CD8-positive, alpha-beta memory T cell (primary cell): ENCODE results near the gene CAV1. TPM values are rescaled to one million over a fixed set of nuclear protein-coding genes. Genes with fewer than 3 reads are reported as not detected.
A peak's percentile ranks its signal among the peaks of the same experiment; 100 is the strongest.
"Not testable (repeated sequence)": the region's sequence is repeated elsewhere in the genome, so short reads cannot be mapped to it uniquely, and the experiment has no call there.

Experiments used
- CTCF ChIA-PET: fragments of 350-600 bp; sonication (Branson Sonifier 250); formaldehyde crosslinking; loops from one replicate; lab custom pipeline; 2021; ENCODE audit warnings: antibody characterized with exemption; lab: Charles Lee
- POLR2A ChIA-PET: fragments of 350-600 bp; sonication (Branson Sonifier 250); formaldehyde crosslinking; loops from one replicate; lab custom pipeline; 2021; ENCODE audit warnings: antibody characterized with exemption; lab: Charles Lee
- DNase-seq, 5 donors: peaks; one replicate each; pipeline versions ENCODE4 v3.0.0 to v3.0.0-alpha.2; 2020 to 2022; ENCODE audit warnings: mixed read lengths in 1 of 5
- H3K27ac ChIP-seq: one replicate; pipeline ENCODE4 v1.7.0; 2013; ENCODE audit warnings: low read depth, mild to moderate bottlenecking, low read length, moderate library complexity
- H3K27me3 ChIP-seq: 2 replicates; pipeline ENCODE4 v1.7.0; 2013; ENCODE audit warnings: low read length, mild to moderate bottlenecking; ENCODE audit not compliant: insufficient read depth, poor library complexity, severe bottlenecking
- H3K36me3 ChIP-seq: 2 replicates; pipeline ENCODE4 v1.7.0; 2013; ENCODE audit warnings: mild to moderate bottlenecking, low read length, moderate library complexity; ENCODE audit not compliant: insufficient read depth
- H3K4me1 ChIP-seq: 2 replicates; pipeline ENCODE4 v1.7.0; 2013; ENCODE audit warnings: mild to moderate bottlenecking, low read length, moderate library complexity; ENCODE audit not compliant: insufficient read depth
- H3K4me3 ChIP-seq: 2 replicates; pipeline ENCODE4 v1.7.0; 2013; ENCODE audit warnings: mild to moderate bottlenecking, low read length
- H3K9me3 ChIP-seq: 2 replicates; pipeline ENCODE4 v1.7.0; 2013; ENCODE audit warnings: mild to moderate bottlenecking, low read length
- H3K27ac Mint-ChIP-seq, 8 donors: one replicate each; pipeline ENCODE4 v1.8.0; 2020 to 2021; ENCODE audit warnings: mixed read lengths in 8 of 8, mild to moderate bottlenecking in 6 of 8, inconsistent platforms in 3 of 8, moderate library complexity in 3 of 8
- H3K27me3 Mint-ChIP-seq, 2 donors: one replicate each; pipeline ENCODE4 v1.8.0; 2020 to 2021; ENCODE audit warnings: mixed read lengths in 2 of 2, mild to moderate bottlenecking in 1 of 2, moderate library complexity in 1 of 2
- H3K36me3 Mint-ChIP-seq, 3 donors: one replicate each; pipeline ENCODE4 v1.8.0; 2020 to 2021; ENCODE audit warnings: mixed read lengths in 3 of 3, inconsistent platforms in 1 of 3, mild to moderate bottlenecking in 1 of 3
- H3K4me1 Mint-ChIP-seq, 3 donors: one replicate each; pipeline ENCODE4 v1.8.0; 2020 to 2021; ENCODE audit warnings: mixed read lengths in 3 of 3, inconsistent platforms in 1 of 3, mild to moderate bottlenecking in 1 of 3
- H3K4me3 Mint-ChIP-seq, 7 donors: one replicate each; pipeline ENCODE4 v1.8.0; 2020 to 2021; ENCODE audit warnings: mixed read lengths in 7 of 7, mild to moderate bottlenecking in 6 of 7, moderate library complexity in 4 of 7, inconsistent platforms in 2 of 7
- H3K9me3 Mint-ChIP-seq, 5 donors: one replicate each; pipeline ENCODE4 v1.8.0; 2020 to 2022; ENCODE audit warnings: mixed read lengths in 5 of 5, mild to moderate bottlenecking in 3 of 5, moderate library complexity in 2 of 5, inconsistent platforms in 1 of 5
- polyA plus RNA-seq: library from polyadenylated mRNA; unstranded; fragments of 300-500 nt; fragmentation: Illumina TruSeq; gene quantifications from one replicate; pipeline ENCODE4 v1.2.3, GENCODE V29; 2021
- total RNA-seq, 2 experiments: library from RNA; stranded (reverse); gene quantifications; one replicate each; pipeline ENCODE4 v1.2.3, GENCODE V29; 2021

CAV1 gene, protein sequence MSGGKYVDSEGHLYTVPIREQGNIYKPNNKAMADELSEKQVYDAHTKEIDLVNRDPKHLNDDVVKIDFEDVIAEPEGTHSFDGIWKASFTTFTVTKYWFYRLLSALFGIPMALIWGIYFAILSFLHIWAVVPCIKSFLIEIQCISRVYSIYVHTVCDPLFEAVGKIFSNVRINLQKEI
- total RNA-seq (1 to 10 TPM; 2.3 to 2.5 TPM), polyA plus RNA-seq (not detected)

DNA sequence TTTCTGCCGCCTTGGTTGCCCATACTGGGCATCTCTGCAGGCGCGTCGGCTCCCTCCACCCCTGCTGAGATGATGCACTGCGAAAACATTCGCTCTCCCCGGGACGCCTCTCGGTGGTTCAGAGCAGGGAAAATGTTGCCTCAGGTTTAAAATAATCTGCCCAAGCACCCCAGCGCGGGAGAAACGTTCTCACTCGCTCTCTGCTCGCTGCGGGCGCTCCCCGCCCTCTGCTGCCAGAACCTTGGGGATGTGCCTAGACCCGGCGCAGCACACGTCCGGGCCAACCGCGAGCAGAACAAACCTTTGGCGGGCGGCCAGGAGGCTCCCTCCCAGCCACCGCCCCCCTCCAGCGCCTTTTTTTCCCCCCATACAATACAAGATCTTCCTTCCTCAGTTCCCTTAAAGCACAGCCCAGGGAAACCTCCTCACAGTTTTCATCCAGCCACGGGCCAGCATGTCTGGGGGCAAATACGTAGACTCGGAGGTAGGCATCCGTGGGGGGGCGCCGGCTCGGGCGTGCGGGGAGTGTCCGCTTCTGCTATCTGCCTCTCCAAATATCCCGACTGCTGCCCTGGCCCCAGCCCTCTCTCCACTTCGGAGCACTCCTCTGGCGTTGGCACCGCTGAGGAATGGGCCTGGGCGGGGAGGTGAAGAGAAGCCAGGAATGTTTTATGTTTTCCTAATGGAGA, at the start of gene CAV1:
Gene CAV1 (plus strand): TSS at position 428 of the 689 bp plus-strand sequence. CDS start 27 bp downstream, at position 455.
- H3K36me3 Mint-ChIP-seq, result no peaks in the 10 kb centered on the region
- H3K27ac Mint-ChIP-seq, result peak within 1 kb of the TSS in 4 of 8 donors; percentile 0 to 47 (median 24)
- Histone ChIP-seq H3K27ac (no peak within 1 kb of the TSS), H3K4me1 (peaks cover 19% of the 10 kb centered on the region), H3K27me3 (peaks cover 36% of the 10 kb centered on the region), H3K9me3 (no peaks in the 10 kb centered on the region), H3K4me3 (peak within 1 kb of the TSS; percentile 75), H3K36me3 (no peaks in the 10 kb centered on the region)
- POLR2A ChIA-PET, result interaction anchor here (1.3 kb wide), 1 partner anchor 265 kb away, joined by 3 read pairs; no protein-coding TSS in a partner anchor
- peaks cover 42 to 69% of the 10 kb centered on the region in 2 donors for H3K27me3 Mint-ChIP-seq
- H3K4me3 Mint-ChIP-seq, result peak within 1 kb of the TSS; percentile 77 to 95 (median 85)
- peak in 4 of 5 donors; percentile 15 to 62 (median 41) for DNase-seq
- peaks cover 29 to 31% (median 29%) of the 10 kb centered on the region in 3 donors for H3K4me1 Mint-ChIP-seq
- CTCF ChIA-PET, result interaction anchor here (0.8 to 3.1 kb wide), 15 partner anchors 13 to 358 kb away, joined by 3 to 21 read pairs (median 5); partner anchors contain the start of gene TES
- H3K9me3 Mint-ChIP-seq, result no peaks in the 10 kb centered on the region

DNA sequence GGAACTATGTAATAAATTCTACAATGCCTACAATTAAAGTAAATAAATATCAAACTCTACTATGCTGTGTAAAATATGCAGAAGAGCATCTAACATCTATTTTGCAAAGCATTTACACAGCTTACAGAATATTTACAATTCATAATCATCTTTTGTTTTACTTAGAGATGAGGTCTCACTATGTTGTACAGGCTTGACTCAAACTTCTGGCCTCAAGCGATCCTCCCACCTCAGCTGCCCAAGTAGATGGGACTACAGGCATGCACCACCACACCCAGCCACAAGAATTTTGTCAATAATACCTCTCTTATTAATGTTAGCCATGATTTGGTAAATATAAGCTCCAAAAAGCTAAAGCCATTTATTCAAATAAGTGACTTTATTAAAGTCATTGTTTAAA, 47.2 kb upstream of the CAV1 start:
- Mint-ChIP-seq H3K9me3 (peaks cover 0 to 5% (median 5%) of the 10 kb centered on the region in 5 donors), H3K4me3 (no peak overlapping the region), H3K36me3 (no peaks in the 10 kb centered on the region), H3K4me1 (peaks cover 2 to 7% (median 5%) of the 10 kb centered on the region in 3 donors), H3K27me3 (peaks cover 7 to 16% of the 10 kb centered on the region in 2 donors), H3K27ac (peak overlapping the region in 1 of 8 donors; percentile 55)
- no peak overlapping the region for H3K27ac ChIP-seq
- ChIA-PET POLR2A (no interaction called here), CTCF (interaction anchor here (1.1 kb wide), 1 partner anchor 48 kb away, joined by 3 read pairs; no protein-coding TSS in a partner anchor)
- no peak for DNase-seq
- no peaks in the 10 kb centered on the region for H3K4me1 ChIP-seq
- no peaks in the 10 kb centered on the region for H3K9me3 ChIP-seq
- H3K4me3 ChIP-seq, result no peak overlapping the region
- no peaks in the 10 kb centered on the region for H3K36me3 ChIP-seq
- H3K27me3 ChIP-seq, result no peaks in the 10 kb centered on the region

DNA sequence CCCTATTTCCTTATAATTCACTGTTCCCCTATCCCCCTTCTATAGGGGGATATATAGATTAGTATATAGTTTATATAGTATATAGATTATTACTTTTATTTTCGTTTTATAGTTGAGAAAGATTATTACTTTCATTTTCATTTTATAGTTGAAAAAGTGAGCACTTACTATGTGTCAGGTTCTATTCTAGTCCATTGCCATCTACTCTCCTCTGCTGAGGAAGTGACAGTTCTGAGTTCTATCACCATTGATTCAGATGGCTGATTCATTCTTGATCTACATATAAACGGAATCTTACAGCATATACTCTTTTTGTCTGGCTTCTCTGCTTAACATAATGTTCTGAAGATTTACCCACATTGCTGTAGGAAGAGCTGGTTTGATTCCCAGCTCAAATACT, 46.0 kb upstream of the CAV1 start:
- CTCF ChIA-PET, result no interaction called here
- Histone ChIP-seq H3K27ac (no peak overlapping the region), H3K4me3 (no peak overlapping the region), H3K4me1 (no peaks in the 10 kb centered on the region), H3K27me3 (no peaks in the 10 kb centered on the region), H3K36me3 (no peaks in the 10 kb centered on the region), H3K9me3 (no peaks in the 10 kb centered on the region)
- H3K4me1 Mint-ChIP-seq, result peaks cover 2 to 7% (median 5%) of the 10 kb centered on the region in 3 donors
- no peak overlapping the region for H3K4me3 Mint-ChIP-seq
- no peaks in the 10 kb centered on the region for H3K36me3 Mint-ChIP-seq
- POLR2A ChIA-PET, result no interaction called here
- H3K27me3 Mint-ChIP-seq, result peaks cover 7 to 10% of the 10 kb centered on the region in 2 donors
- no peak overlapping the region for H3K27ac Mint-ChIP-seq
- DNase-seq, result no peak
- peaks cover 0 to 5% (median 5%) of the 10 kb centered on the region in 5 donors for H3K9me3 Mint-ChIP-seq

DNA sequence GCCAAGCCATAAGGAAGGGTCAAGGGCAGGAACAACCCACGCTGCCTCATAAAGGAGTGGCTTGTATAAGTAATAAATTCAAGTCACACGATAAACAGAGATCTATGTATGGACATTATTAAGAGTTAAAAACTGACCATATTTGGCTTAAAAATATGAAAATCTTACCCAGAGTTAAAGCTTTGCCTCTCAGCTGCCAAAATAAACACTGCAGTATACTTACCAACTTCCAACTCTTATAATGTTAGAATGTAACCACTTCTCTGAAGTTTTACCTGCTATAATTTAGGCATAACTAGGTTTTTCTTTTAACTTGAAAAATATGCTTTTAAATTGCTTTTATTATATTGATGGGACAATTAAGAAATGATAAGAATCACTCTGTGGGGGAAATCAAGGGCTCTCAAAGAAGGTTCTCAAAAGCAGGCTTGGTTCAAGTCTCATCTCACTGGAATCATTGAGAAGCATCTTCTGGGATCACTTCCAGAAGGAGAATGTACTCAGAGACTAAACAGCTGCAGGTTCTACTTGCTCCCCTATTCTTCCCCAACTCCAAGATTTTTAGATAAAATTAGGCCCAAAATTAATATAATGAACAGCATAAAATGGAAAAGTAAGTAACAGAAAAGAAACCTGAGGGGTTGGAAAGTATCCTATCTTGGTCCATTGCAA, 41.4 kb upstream of the CAV1 start:
- no peak for DNase-seq
- CTCF ChIA-PET, result interaction anchor here (1.3 kb wide), 1 partner anchor 42 kb away, joined by 3 read pairs; no protein-coding TSS in a partner anchor
- H3K27me3 Mint-ChIP-seq, result peaks cover 12 to 21% of the 10 kb centered on the region in 2 donors

DNA sequence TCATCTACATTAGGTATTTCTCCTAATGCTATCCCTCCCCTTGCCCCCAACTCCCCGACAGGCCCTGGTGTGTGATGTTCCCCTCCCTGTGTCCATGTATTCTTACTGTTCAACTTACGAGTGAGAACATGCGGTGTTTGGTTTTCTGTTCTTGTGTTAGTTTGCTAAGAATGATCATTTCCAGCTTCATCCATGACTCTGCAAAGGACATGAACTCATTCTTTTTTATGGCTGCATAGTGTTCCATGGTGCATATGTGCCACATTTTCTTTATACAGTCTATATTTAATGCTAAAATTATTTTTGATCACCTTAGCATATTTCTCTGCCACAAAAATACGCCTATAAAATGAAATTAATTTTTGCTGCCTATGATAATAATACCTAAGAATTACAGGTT, 40.4 kb upstream of the CAV1 start:
- H3K27ac ChIP-seq, POLR2A ChIA-PET, DNase-seq, H3K9me3 Mint-ChIP-seq, H3K36me3 Mint-ChIP-seq, H3K4me3 Mint-ChIP-seq, H3K36me3 ChIP-seq, H3K9me3 ChIP-seq, H3K4me1 Mint-ChIP-seq, H3K4me3 ChIP-seq, H3K27me3 ChIP-seq, H3K4me1 ChIP-seq: not testable (repeated sequence)
- CTCF ChIA-PET, result interaction anchor here (0.9 kb wide), 1 partner anchor 42 kb away, joined by 3 read pairs; no protein-coding TSS in a partner anchor
- Mint-ChIP-seq H3K27me3 (peaks cover 12 to 25% of the 10 kb centered on the region in 2 donors), H3K27ac (peak overlapping the region in 1 of 8 donors; percentile 80)

More for the DNA sequence above, 41.4 kb upstream of the CAV1 start:
- Mint-ChIP-seq H3K36me3 (no peaks in the 10 kb centered on the region), H3K27ac (no peak overlapping the region), H3K4me1 (peaks cover 2 to 6% (median 5%) of the 10 kb centered on the region in 3 donors), H3K9me3 (peaks cover 0 to 3% (median 0%) of the 10 kb centered on the region in 5 donors), H3K4me3 (no peak overlapping the region)
- POLR2A ChIA-PET, result no interaction called here
- no peaks in the 10 kb centered on the region for H3K27me3 ChIP-seq
- H3K4me3 ChIP-seq, result no peak overlapping the region
- H3K9me3 ChIP-seq, result no peaks in the 10 kb centered on the region
- no peaks in the 10 kb centered on the region for H3K4me1 ChIP-seq
- H3K27ac ChIP-seq, result no peak overlapping the region
- no peaks in the 10 kb centered on the region for H3K36me3 ChIP-seq

DNA sequence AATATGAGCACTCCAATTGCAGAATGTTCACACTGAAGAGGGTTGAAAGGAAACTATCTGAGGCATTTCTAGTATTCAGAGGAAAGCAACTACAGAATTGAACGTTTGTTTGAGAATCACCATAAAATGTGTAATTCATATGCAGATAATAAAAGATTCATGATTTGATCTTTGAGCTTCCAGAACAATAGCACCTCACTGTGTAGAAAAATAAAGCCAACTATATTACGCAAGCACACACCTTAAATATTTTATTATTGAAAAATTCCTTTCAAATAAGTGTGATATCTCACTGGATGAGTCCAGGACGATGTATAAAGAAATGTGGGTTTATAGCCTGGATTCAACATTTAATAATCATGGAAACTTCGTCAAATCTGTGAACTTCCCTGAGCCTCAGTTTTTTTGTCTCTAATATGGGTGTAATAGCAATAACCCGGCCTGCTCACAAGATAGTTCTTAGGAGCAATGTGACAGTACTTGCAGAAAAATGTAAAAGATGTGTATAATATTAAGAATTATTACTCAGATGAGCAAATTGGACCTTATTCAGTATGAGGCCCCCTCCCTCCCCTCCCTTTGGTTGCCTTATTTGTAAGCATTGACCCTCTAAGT, 36.8 kb upstream of the CAV1 start:
- Mint-ChIP-seq H3K36me3 (no peaks in the 10 kb centered on the region), H3K4me1 (no peaks in the 10 kb centered on the region), H3K4me3 (no peak overlapping the region), H3K9me3 (peaks cover 0 to 3% (median 0%) of the 10 kb centered on the region in 5 donors), H3K27ac (no peak overlapping the region), H3K27me3 (peaks cover 21 to 47% of the 10 kb centered on the region in 2 donors)
- Histone ChIP-seq H3K9me3 (no peaks in the 10 kb centered on the region), H3K36me3 (no peaks in the 10 kb centered on the region), H3K27me3 (no peaks in the 10 kb centered on the region), H3K4me3 (no peak overlapping the region), H3K27ac (no peak overlapping the region), H3K4me1 (no peaks in the 10 kb centered on the region)
- CTCF ChIA-PET, result no interaction called here
- no peak for DNase-seq
- POLR2A ChIA-PET, result no interaction called here

DNA sequence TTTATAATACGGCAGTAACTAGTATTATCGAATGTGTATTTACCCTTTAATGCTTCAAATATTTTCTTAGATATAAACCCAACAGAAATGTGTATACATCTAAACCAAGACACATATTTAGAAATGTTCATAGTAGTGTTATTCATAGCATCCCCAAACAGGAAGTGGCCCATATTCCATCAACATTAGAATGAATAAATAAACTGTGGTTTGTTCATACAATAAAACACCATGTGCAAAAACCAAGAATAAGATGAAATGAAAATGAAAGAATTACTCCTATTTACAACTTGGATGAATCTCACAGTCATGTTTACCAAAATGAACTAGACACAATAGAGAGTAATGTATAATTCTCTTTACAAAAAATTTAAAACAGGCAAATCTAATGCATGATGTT, 34.5 kb upstream of the CAV1 start:
- H3K36me3 Mint-ChIP-seq, result no peaks in the 10 kb centered on the region
- H3K27me3 Mint-ChIP-seq, result peaks cover 23 to 45% of the 10 kb centered on the region in 2 donors
- H3K4me3 Mint-ChIP-seq, result no peak overlapping the region
- ChIA-PET POLR2A (no interaction called here), CTCF (no interaction called here)
- no peaks in the 10 kb centered on the region for H3K4me1 Mint-ChIP-seq
- Histone ChIP-seq H3K4me1 (no peaks in the 10 kb centered on the region), H3K27ac (no peak overlapping the region), H3K9me3 (no peaks in the 10 kb centered on the region), H3K27me3 (no peaks in the 10 kb centered on the region), H3K4me3 (no peak overlapping the region), H3K36me3 (no peaks in the 10 kb centered on the region)
- H3K9me3 Mint-ChIP-seq, result peaks cover 0 to 3% (median 0%) of the 10 kb centered on the region in 5 donors
- DNase-seq, result no peak
- no peak overlapping the region for H3K27ac Mint-ChIP-seq
